GM23248 (cell line): ENCODE results near the gene NPTX1. TPM values are rescaled to one million over a fixed set of nuclear protein-coding genes. Genes with fewer than 3 reads are reported as not detected.

Source experiments
- DNase-seq: peaks from one replicate; pipeline ENCODE4 v3.0.0-alpha.2; 2015
- H2AFZ ChIP-seq: fragments of 200-600 bp; sonication (generic); 2 replicates; pipeline ENCODE4 v1.6.1; 2016; ENCODE audit warnings: antibody characterized with exemption
- H3F3A ChIP-seq: fragments of 200-600 bp; sonication (generic); 2 replicates; pipeline ENCODE4 v1.6.1; 2016; ENCODE audit warnings: mild to moderate bottlenecking, antibody characterized with exemption, mixed run types; ENCODE audit not compliant: insufficient read depth
- H3K27ac ChIP-seq: fragments of 200-600 bp; sonication (generic); 2 replicates; pipeline ENCODE4 v1.5.1; 2016; ENCODE audit warnings: mild to moderate bottlenecking
- H3K27me3 ChIP-seq: fragments of 200-600 bp; sonication (generic); replicated peaks from 2 replicates; pipeline ENCODE4 v1.6.1; 2016; ENCODE audit warnings: mild to moderate bottlenecking; ENCODE audit not compliant: insufficient read depth
- H3K36me3 ChIP-seq: fragments of 200-600 bp; sonication (generic); 2 replicates; pipeline ENCODE4 v1.6.1; 2016; ENCODE audit warnings: low read depth, mild to moderate bottlenecking
- H3K4me1 ChIP-seq: fragments of 200-600 bp; sonication (generic); 2 replicates; pipeline ENCODE4 v1.6.1; 2016; ENCODE audit warnings: mild to moderate bottlenecking; ENCODE audit not compliant: insufficient read depth
- H3K4me2 ChIP-seq: fragments of 200-600 bp; sonication (generic); one replicate; pipeline ENCODE4 v1.6.1; 2016; ENCODE audit warnings: mild to moderate bottlenecking; ENCODE audit not compliant: unreplicated experiment
- H3K4me3 ChIP-seq: fragments of 200-600 bp; sonication (generic); 2 replicates; pipeline ENCODE4 v1.5.1; 2016; ENCODE audit warnings: mild to moderate bottlenecking
- H3K79me2 ChIP-seq: fragments of 200-600 bp; sonication (generic); 2 replicates; pipeline ENCODE4 v1.6.1; 2016; ENCODE audit warnings: mild to moderate bottlenecking; ENCODE audit not compliant: insufficient read depth
- H3K9ac ChIP-seq: fragments of 200-600 bp; sonication (generic); 2 replicates; pipeline ENCODE4 v1.6.1; 2016; ENCODE audit warnings: mild to moderate bottlenecking
- H3K9me2 ChIP-seq: fragments of 200-600 bp; sonication (generic); 2 replicates; pipeline ENCODE4 v1.6.1; 2016; ENCODE audit warnings: mixed run types, mild to moderate bottlenecking, moderate library complexity; ENCODE audit not compliant: insufficient read depth
- H3K9me3 ChIP-seq: fragments of 200-600 bp; sonication (generic); one replicate; pipeline ENCODE4 v1.6.1; 2017; ENCODE audit warnings: low read depth
- H4K20me1 ChIP-seq: fragments of 200-600 bp; sonication (generic); 2 replicates; pipeline ENCODE4 v1.6.0; 2016; ENCODE audit not compliant: insufficient read depth
- EZH2 ChIP-seq: fragments of 200-600 bp; sonication (generic); IDR thresholded peaks from 2 replicates; pipeline ENCODE4 v1.6.1; 2018; ENCODE audit warnings: antibody characterized with exemption, mild to moderate bottlenecking; ENCODE audit not compliant: insufficient read depth, poor library complexity, severe bottlenecking
- EZH2phosphoT487 ChIP-seq: fragments of 200-600 bp; sonication (generic); IDR thresholded peaks from 2 replicates; pipeline ENCODE4 v1.6.1; 2018; ENCODE audit warnings: antibody characterized with exemption, moderate library complexity, mild to moderate bottlenecking, low read depth; ENCODE audit not compliant: insufficient read depth
- WGBS, 2 experiments: methylation state at CpG; one replicate each; pipeline ENCODE4 v1.1.6; 2015 to 2017; ENCODE audit warnings: low lambda C conversion rate in 2 of 2, low coverage in 1 of 2; ENCODE audit errors: missing lambda C conversion rate in 2 of 2; 5-methylcytosine and 5-hydroxymethylcytosine counted together
- in situ Hi-C: fragments of 300-500 bp; cut with MboI; formaldehyde crosslinking; loops from 2 replicates; pipeline ENCODE4 v1.15.0; 2020
- polyA plus RNA-seq: library from polyadenylated mRNA; unstranded; fragments of >200 nt; fragmentation: Nextera tagmentation; extraction: Ambion mirVana; gene quantifications from 2 replicates; pipeline ENCODE4 v1.2.1, GENCODE V29; 2016
- total RNA-seq: library from RNA; depleted of rRNA; stranded (reverse); fragments of >200 nt; shearing (Covaris generic); gene quantifications from 2 replicates; pipeline ENCODE4 v1.2.3, GENCODE V29; 2014

Gene NPTX1
- total and polyA plus RNA-seq, 2 experiments from 2014 or later, result 0.43 to 1.1 TPM

DNA sequence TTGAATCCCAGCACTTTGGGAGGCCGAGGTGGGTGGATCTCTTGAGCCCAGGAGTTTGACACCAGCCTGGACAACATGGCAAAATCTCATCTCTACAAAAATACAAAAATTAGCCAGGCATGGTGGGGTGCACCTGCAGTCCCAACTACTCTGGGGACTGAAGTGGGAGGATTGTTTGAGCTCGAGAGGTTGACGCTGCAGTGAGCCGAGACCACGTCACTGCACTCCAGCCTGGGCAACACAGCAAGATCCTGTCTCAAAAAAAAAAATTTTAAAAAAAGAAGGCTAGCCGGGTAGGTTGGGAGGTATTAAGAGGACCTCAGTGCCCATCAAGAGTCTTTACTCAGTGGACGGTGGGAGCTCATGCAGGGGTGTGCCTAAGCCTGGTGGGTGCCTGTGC lies 3.8 kb upstream of the NPTX1 start:
- H4K20me1 ChIP-seq, result no peaks in the 10 kb centered on the region
- H3K9me2 ChIP-seq, result no peaks in the 10 kb centered on the region
- H3K27ac ChIP-seq, result no peak overlapping the region
- no peaks in the 10 kb centered on the region for H3K9me3 ChIP-seq
- no peak for DNase-seq
- no peak overlapping the region for H3K9ac ChIP-seq
- H3K4me2 ChIP-seq, result no peak overlapping the region
- 82 to 89% methylated on average over 7 of the region's 7 CpGs for WGBS, 2 experiments
- no peaks in the 10 kb centered on the region for H3F3A ChIP-seq
- in situ Hi-C loops, result no loop called here
- peaks cover 62% of the 10 kb centered on the region for H3K27me3 ChIP-seq
- no peak overlapping the region for H2AFZ ChIP-seq
- no peak for TF ChIP-seq EZH2
- TF ChIP-seq EZH2phosphoT487, result no peak
- no peak overlapping the region for H3K4me3 ChIP-seq
- H3K4me1 ChIP-seq, result no peaks in the 10 kb centered on the region
- H3K36me3 ChIP-seq, result no peaks in the 10 kb centered on the region
- H3K79me2 ChIP-seq, result no peaks in the 10 kb centered on the region

GRCh38 chr17:80479246-80479566 lies 2.8 kb upstream of the NPTX1 start:
- H3K9me2 ChIP-seq, result no peaks in the 10 kb centered on the region
- H3K4me2 ChIP-seq, result no peak overlapping the region
- in situ Hi-C loops, result no loop called here
- H2AFZ ChIP-seq, result no peak overlapping the region
- DNase-seq, result no peak
- 83% methylated on average over 9 of the region's 9 CpGs for WGBS, 2 experiments
- H3K36me3 ChIP-seq, result no peaks in the 10 kb centered on the region
- H3F3A ChIP-seq, result no peaks in the 10 kb centered on the region
- no peak overlapping the region for H3K9ac ChIP-seq
- no peak overlapping the region for H3K4me3 ChIP-seq
- H3K4me1 ChIP-seq, result 0 out of 2 replicates have a peak, but pooled peaks cover 7% of the 10 kb centered on the region
- TF ChIP-seq EZH2phosphoT487, result no peak
- TF ChIP-seq EZH2, result no peak
- H3K27ac ChIP-seq, result no peak overlapping the region
- no peaks in the 10 kb centered on the region for H3K9me3 ChIP-seq
- no peaks in the 10 kb centered on the region for H3K79me2 ChIP-seq
- H4K20me1 ChIP-seq, result no peaks in the 10 kb centered on the region
- H3K27me3 ChIP-seq, result peaks cover 72% of the 10 kb centered on the region

DNA sequence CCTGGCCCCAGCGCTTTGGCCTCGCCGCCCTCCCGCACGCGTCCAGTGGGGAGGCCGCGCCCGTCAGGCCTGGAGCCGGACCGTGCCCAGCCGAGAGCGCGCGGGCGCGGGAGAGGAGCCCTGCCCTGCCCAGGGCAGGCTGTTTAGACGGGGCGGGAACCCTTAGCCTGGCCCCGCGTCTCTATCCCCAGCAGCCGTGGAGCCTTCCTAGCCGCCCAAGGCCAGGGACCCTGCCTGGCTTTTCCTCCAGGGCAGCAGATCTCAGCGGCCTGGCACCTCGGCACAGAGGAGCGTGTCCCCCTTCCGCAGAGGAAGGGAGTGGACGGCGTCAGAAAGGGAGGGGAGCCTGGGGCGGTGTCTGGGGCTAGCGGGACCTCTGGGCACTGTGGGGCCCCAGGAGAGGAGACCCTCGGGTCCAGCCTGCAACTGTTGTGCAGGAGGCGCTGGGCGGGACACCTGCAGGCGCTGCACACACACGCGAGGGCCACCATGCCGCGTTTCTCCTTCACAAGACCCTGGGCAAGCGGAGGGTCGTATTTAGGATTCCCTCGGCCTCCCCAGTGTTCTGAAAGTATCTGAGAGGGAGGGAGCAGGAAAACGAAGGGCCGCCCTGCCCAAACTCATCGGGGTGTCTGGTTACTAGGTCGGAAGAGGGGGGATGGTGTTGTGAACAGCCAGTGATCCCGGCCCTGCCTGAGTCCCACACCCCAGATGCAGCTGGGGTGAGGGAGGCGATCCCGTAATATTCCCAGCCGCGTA lies 2.3 kb upstream of the NPTX1 start:
- no peaks in the 10 kb centered on the region for H4K20me1 ChIP-seq
- H2AFZ ChIP-seq, result no peak overlapping the region
- H3K27ac ChIP-seq, result no peak overlapping the region
- no peaks in the 10 kb centered on the region for H3F3A ChIP-seq
- peak overlapping the region; percentile 49 for H3K4me3 ChIP-seq
- in situ Hi-C loops, result no loop called here
- no peaks in the 10 kb centered on the region for H3K79me2 ChIP-seq
- TF ChIP-seq EZH2, result no peak
- peak overlapping the region; percentile 14 for H3K4me2 ChIP-seq
- 0 out of 2 replicates have a peak, but pooled peaks cover 7% of the 10 kb centered on the region for H3K4me1 ChIP-seq
- H3K27me3 ChIP-seq, result peaks cover 78% of the 10 kb centered on the region
- no peaks in the 10 kb centered on the region for H3K9me3 ChIP-seq
- H3K9me2 ChIP-seq, result no peaks in the 10 kb centered on the region
- WGBS, 2 experiments, result 21 to 22% methylated on average over 35 to 44 of the region's 51 CpGs
- no peak overlapping the region for H3K9ac ChIP-seq
- DNase-seq, result peak; percentile 30
- H3K36me3 ChIP-seq, result no peaks in the 10 kb centered on the region

- peak; percentile 83 for DNase-seq
- no peak overlapping the region for H2AFZ ChIP-seq
- peak overlapping the region; percentile 14 for H3K4me2 ChIP-seq
- peak overlapping the region; percentile 49 for H3K4me3 ChIP-seq
- no peak overlapping the region for H3K27ac ChIP-seq
- no peaks in the 10 kb centered on the region for H3K9me2 ChIP-seq
- peaks cover 81% of the 10 kb centered on the region for H3K27me3 ChIP-seq
- no peaks in the 10 kb centered on the region for H4K20me1 ChIP-seq
- H3K9ac ChIP-seq, result no peak overlapping the region
- H3K9me3 ChIP-seq, result no peaks in the 10 kb centered on the region
- H3K36me3 ChIP-seq, result no peaks in the 10 kb centered on the region
- H3K79me2 ChIP-seq, result no peaks in the 10 kb centered on the region
- no peak for TF ChIP-seq EZH2phosphoT487
- TF ChIP-seq EZH2, result peak; percentile 25
- H3K4me1 ChIP-seq, result 0 out of 2 replicates have a peak, but pooled peaks cover 7% of the 10 kb centered on the region
- in situ Hi-C loops, result no loop called here
- no peaks in the 10 kb centered on the region for H3F3A ChIP-seq
- 2% methylated on average over 76 of the region's 103 CpGs for WGBS, 2 experiments
Observed at GRCh38 chr17:80477647-80478478, 1.5 kb upstream of the NPTX1 start.
